HepG2 (cell line): ENCODE measurements around the gene ONECUT3. TPM values are rescaled to one million over a fixed set of nuclear protein-coding genes. Genes with fewer than 3 reads are reported as not detected.

Experiments used
- ATM ChIP-seq: fragments of 450-650 bp; IDR thresholded peaks from 2 replicates; pipeline ENCODE4 v1.7.1; 2017; ENCODE audit warnings: mild to moderate bottlenecking, borderline replicate concordance
- CBX2 ChIP-seq, 2 experiments: fragments of 200-600 bp in 1 of 2; sonication (generic); formaldehyde crosslinking in 1 of 2; IDR thresholded peaks; 2 replicates each; pipeline versions ENCODE4 v1.7.0 to v1.8.1; 2018 to 2022; ENCODE audit warnings: low read depth in 2 of 2, low read length in 1 of 2, mild to moderate bottlenecking in 1 of 2, missing genetic modification reagents in 1 of 2
- KDM2A ChIP-seq: sonication (generic); formaldehyde crosslinking; IDR thresholded peaks from 2 replicates; pipeline ENCODE4 v1.4.0; 2020; ENCODE audit warnings: low read depth, missing genetic modification reagents, borderline replicate concordance
- MEIS2 ChIP-seq: sonication (generic); formaldehyde crosslinking; IDR thresholded peaks from 2 replicates; pipeline ENCODE4 v1.9.0; 2021; ENCODE audit warnings: mild to moderate bottlenecking, missing genetic modification reagents
- MTF1 ChIP-seq: sonication (generic); formaldehyde crosslinking; IDR thresholded peaks from 2 replicates; pipeline ENCODE4 v1.5.0; 2020; ENCODE audit warnings: missing genetic modification reagents
- PAXIP1 ChIP-seq: sonication (generic); formaldehyde crosslinking; conservative IDR thresholded peaks from 2 replicates; pipeline ENCODE4 v1.4.0; 2020; ENCODE audit warnings: mild to moderate bottlenecking, missing genetic modification reagents, moderate library complexity
- PCBP1 ChIP-seq: fragments of 200-400 bp; formaldehyde crosslinking; IDR thresholded peaks from 2 replicates; pipeline ENCODE4 v1.6.1; 2017; ENCODE audit warnings: mild to moderate bottlenecking, low read depth, low read length, borderline replicate concordance
- POLR2G ChIP-seq: fragments of 200-400 bp; formaldehyde crosslinking; IDR thresholded peaks from 2 replicates; pipeline ENCODE4 v1.6.1; 2018; ENCODE audit warnings: mild to moderate bottlenecking, low read depth, low read length, moderate library complexity
- THAP9 ChIP-seq: sonication (generic); formaldehyde crosslinking; IDR thresholded peaks from 2 replicates; pipeline ENCODE4; 2020; ENCODE audit warnings: missing genetic modification reagents, mild to moderate bottlenecking, borderline replicate concordance
- ZBTB7B ChIP-seq: sonication (generic); formaldehyde crosslinking; IDR thresholded peaks from 2 replicates; pipeline ENCODE4 v1.4.0; 2020; ENCODE audit warnings: missing genetic modification reagents
- ZHX1 ChIP-seq: sonication (generic); formaldehyde crosslinking; IDR thresholded peaks from 2 replicates; pipeline ENCODE4 v1.8.1; 2022; ENCODE audit warnings: low read depth, mild to moderate bottlenecking, missing genetic modification reagents
- ZNF160 ChIP-seq: sonication (generic); formaldehyde crosslinking; IDR thresholded peaks from 2 replicates; pipeline ENCODE4 v1.8.0; 2022; ENCODE audit warnings: mild to moderate bottlenecking, inconsistent platforms, missing genetic modification reagents
- ZNF296 ChIP-seq: sonication (generic); formaldehyde crosslinking; conservative IDR thresholded peaks from 2 replicates; pipeline ENCODE4 v1.5.0; 2020; ENCODE audit warnings: mild to moderate bottlenecking, missing genetic modification reagents
- ZNF414 ChIP-seq: sonication (generic); formaldehyde crosslinking; IDR thresholded peaks from 2 replicates; pipeline ENCODE4 v1.5.0; 2020; ENCODE audit warnings: missing genetic modification reagents
- ZNF678 ChIP-seq: sonication (generic); formaldehyde crosslinking; IDR thresholded peaks from 2 replicates; pipeline ENCODE4 v1.4.0; 2020; ENCODE audit warnings: mild to moderate bottlenecking, missing genetic modification reagents
- polyA plus RNA-seq, 8 experiments: library from polyadenylated mRNA; depleted of rRNA in 3 of 8; stranded (reverse) in 7 of 8; unstranded in 1 of 8; fragments of >200 nt; fragmentation: Illumina TruSeq in 4 of 8; extraction: Trizol in 4 of 8; gene quantifications; 2 replicates each; pipeline versions ENCODE4 v1.2.1 to v1.2.3, GENCODE V29; 2011 to 2016; ENCODE audit warnings: low read depth in 4 of 8, missing spikeins in 1 of 8, mixed read lengths in 1 of 8; ENCODE audit not compliant: insufficient read depth in 1 of 8
- total RNA-seq, 5 experiments: library from RNA; depleted of rRNA; stranded (reverse); fragments of >200 nt; fragmentation: Illumina TruSeq; extraction: Trizol; gene quantifications; 2 replicates each; pipeline ENCODE4 v1.2.3, GENCODE V29; 2016; ENCODE audit warnings: low read depth in 1 of 5
- TF ChIP-seq, protein P1 (sequence below): sonication (generic); formaldehyde crosslinking; IDR thresholded peaks from 2 replicates; pipeline ENCODE4 v1.5.0; 2020; ENCODE audit warnings: mild to moderate bottlenecking, missing genetic modification reagents, moderate library complexity

Gene ONECUT3
- total and polyA plus RNA-seq, 2 of the 13 experiments (the other 11 are each of a cell fraction or from before 2014, with no cell fraction given) = under 0.01 TPM; not detected in 1

- TF ChIP-seq PAXIP1 (no peak), ZNF160 (CRISPR knock-in tag) (no peak), ZBTB7B (peak; percentile 66; the same call in 1 of the 2 replicates), PCBP1 (0 out of 2 replicates have a peak, but pooled peaks have one; percentile 51), MEIS2 (CRISPR knock-in tag) (no peak), ZNF296 (CRISPR knock-in tag) (no peak), POLR2G (no peak), ZNF678 (CRISPR knock-in tag) (no peak), ZNF414 (CRISPR knock-in tag) (no peak), CBX2 (IDR thresholded peaks at IDR 0.05; ENCODE audit: low read depth, low read length) (no peak), CBX2 (CRISPR knock-in tag; IDR thresholded peaks at IDR 0.05; ENCODE audit: low read depth) (no peak), ZHX1 (CRISPR knock-in tag) (no peak), MTF1 (CRISPR knock-in tag) (no peak), ATM (no peak), KDM2A (peak; percentile 59; the same call in 1 of the 2 replicates), THAP9 (no peak)
- TF ChIP-seq, protein P1, sequence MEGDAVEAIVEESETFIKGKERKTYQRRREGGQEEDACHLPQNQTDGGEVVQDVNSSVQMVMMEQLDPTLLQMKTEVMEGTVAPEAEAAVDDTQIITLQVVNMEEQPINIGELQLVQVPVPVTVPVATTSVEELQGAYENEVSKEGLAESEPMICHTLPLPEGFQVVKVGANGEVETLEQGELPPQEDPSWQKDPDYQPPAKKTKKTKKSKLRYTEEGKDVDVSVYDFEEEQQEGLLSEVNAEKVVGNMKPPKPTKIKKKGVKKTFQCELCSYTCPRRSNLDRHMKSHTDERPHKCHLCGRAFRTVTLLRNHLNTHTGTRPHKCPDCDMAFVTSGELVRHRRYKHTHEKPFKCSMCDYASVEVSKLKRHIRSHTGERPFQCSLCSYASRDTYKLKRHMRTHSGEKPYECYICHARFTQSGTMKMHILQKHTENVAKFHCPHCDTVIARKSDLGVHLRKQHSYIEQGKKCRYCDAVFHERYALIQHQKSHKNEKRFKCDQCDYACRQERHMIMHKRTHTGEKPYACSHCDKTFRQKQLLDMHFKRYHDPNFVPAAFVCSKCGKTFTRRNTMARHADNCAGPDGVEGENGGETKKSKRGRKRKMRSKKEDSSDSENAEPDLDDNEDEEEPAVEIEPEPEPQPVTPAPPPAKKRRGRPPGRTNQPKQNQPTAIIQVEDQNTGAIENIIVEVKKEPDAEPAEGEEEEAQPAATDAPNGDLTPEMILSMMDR (CRISPR knock-in tag) = peak; percentile 93
Observed at GRCh38 chr19:1767464-1767933, 14.2 kb downstream of the ONECUT3 start (continued).
